Measurements from ENCODE around the gene MEGF11. TPM values are rescaled to one million over a fixed set of nuclear protein-coding genes. Genes with fewer than 3 reads are reported as not detected.

MEGF11 gene
- total RNA-seq, 1 donor from 2014 or later: 0.06 TPM

GRCh38 chr15:65982627-65983322 is 270.8 kb downstream of the MEGF11 start:
- TF ChIP-seq CTCF (IDR thresholded peaks at IDR 0.05) (no peak), EZH2 (IDR thresholded peaks at IDR 0.05) (no peak), EZH2phosphoT487 (IDR thresholded peaks at IDR 0.05) (no peak)
- Mint-ChIP-seq H3K27ac (no peak overlapping the region), H3K36me3 (no peaks in the 10 kb centered on the region), H3K27me3 (ENCODE audit: insufficient read depth, low read depth) (peaks cover 36% of the 10 kb centered on the region), H3K4me1 (peaks cover 20% of the 10 kb centered on the region), H3K4me3 (peak overlapping the region; percentile 1), H3K9me3 (no peaks in the 10 kb centered on the region)
- Histone ChIP-seq H3K4me3 (peak overlapping the region; percentile 71), H3K27ac (no peak overlapping the region), H3K36me3 (no peaks in the 10 kb centered on the region), H3K4me1 (peaks cover 7% of the 10 kb centered on the region), H2AFZ (replicated peaks) (peak overlapping the region; percentile 76), H3K79me2 (ENCODE audit: low read depth) (no peaks in the 10 kb centered on the region), H3K9ac (no peak overlapping the region), H3K9me3 (ENCODE audit: low read depth) (no peaks in the 10 kb centered on the region), H3K27me3 (peaks cover 13% of the 10 kb centered on the region), H3F3A (ENCODE audit: low read depth) (peaks cover 11% of the 10 kb centered on the region), H4K20me1 (ENCODE audit: low read depth) (no peaks in the 10 kb centered on the region), H3K4me2 (peak overlapping the region; percentile 86)
- DNase-seq (ENCODE audit: low spot score): peak; percentile 25

DNA sequence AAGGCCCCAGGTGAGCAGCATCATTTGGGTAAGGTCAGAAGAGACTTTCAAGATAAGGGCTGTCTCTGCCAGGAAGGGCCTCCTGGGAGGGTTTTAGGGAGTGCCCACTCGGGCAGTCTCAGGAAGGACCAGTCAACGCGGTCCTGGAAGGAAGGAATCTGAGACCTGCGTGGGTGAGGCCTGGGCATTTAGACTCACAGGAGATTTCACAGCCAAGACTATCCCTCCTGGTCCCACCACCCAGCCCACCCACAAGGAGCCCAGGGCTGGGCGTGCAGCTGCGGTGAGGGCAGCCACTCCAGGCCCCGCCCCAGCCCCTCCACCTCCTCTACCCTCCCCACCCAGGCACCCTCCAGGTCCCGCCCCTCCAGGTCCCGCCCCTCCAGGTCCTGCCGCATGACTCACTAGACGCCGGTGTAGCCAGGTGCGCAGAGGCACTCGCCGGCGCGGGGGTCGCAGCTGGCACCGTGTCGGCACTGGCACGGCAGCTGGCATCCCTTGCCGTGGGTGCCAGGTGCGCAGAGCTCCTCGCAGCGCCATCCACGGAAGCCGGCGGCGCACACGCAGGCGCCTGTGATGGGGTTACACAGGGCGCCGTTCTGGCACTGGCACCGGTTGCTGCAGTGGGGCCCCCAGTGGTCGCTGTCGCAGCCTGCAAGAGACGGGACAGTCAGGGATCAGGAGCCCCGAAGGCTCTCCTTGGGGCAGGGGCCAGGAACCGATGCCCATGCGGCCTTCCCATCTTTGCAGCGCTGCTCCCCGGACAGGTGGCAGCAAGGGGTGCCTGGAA is 271.5 kb downstream of the MEGF11 start:
- H4K20me1 ChIP-seq (ENCODE audit: low read depth): no peaks in the 10 kb centered on the region
- Mint-ChIP-seq H3K27ac (no peak overlapping the region), H3K27me3 (ENCODE audit: insufficient read depth, low read depth) (peaks cover 34% of the 10 kb centered on the region), H3K9me3 (no peaks in the 10 kb centered on the region), H3K36me3 (no peaks in the 10 kb centered on the region), H3K4me3 (peak overlapping the region; percentile 70), H3K4me1 (peaks cover 20% of the 10 kb centered on the region)
- H3K27ac ChIP-seq: no peak overlapping the region
- H3K79me2 ChIP-seq (ENCODE audit: low read depth): no peaks in the 10 kb centered on the region
- peaks cover 7% of the 10 kb centered on the region for H3K4me1 ChIP-seq
- peaks cover 13% of the 10 kb centered on the region for H3K27me3 ChIP-seq
- H3K9ac ChIP-seq: no peak overlapping the region
- no peak for TF ChIP-seq EZH2 (IDR thresholded peaks at IDR 0.05)
- peak; percentile 66 for TF ChIP-seq CTCF (IDR thresholded peaks at IDR 0.05)
- TF ChIP-seq EZH2phosphoT487 (IDR thresholded peaks at IDR 0.05): no peak
- DNase-seq (ENCODE audit: low spot score): peak; percentile 83
- peak overlapping the region; percentile 76 for H2AFZ ChIP-seq (replicated peaks)
- H3K4me3 ChIP-seq: peak overlapping the region; percentile 71
- H3F3A ChIP-seq (ENCODE audit: low read depth): peaks cover 11% of the 10 kb centered on the region
- no peaks in the 10 kb centered on the region for H3K9me3 ChIP-seq (ENCODE audit: low read depth)
- H3K4me2 ChIP-seq: peak overlapping the region; percentile 86
- no peaks in the 10 kb centered on the region for H3K36me3 ChIP-seq

- H3F3A ChIP-seq (ENCODE audit: low read depth): peaks cover 11% of the 10 kb centered on the region
- peak; percentile 82 for DNase-seq (ENCODE audit: low spot score)
- H4K20me1 ChIP-seq (ENCODE audit: low read depth): no peaks in the 10 kb centered on the region
- H3K27me3 Mint-ChIP-seq (ENCODE audit: insufficient read depth, low read depth): peaks cover 34% of the 10 kb centered on the region
- peaks cover 20% of the 10 kb centered on the region for H3K4me1 Mint-ChIP-seq
- no peaks in the 10 kb centered on the region for H3K9me3 Mint-ChIP-seq
- no peak overlapping the region for H3K27ac ChIP-seq
- H3K27me3 ChIP-seq: peaks cover 13% of the 10 kb centered on the region
- peak overlapping the region; percentile 48 for H3K4me3 Mint-ChIP-seq
- H3K27ac Mint-ChIP-seq: no peak overlapping the region
- H2AFZ ChIP-seq (replicated peaks): no peak overlapping the region
- no peak overlapping the region for H3K9ac ChIP-seq
- H3K4me3 ChIP-seq: no peak overlapping the region
- no peaks in the 10 kb centered on the region for H3K79me2 ChIP-seq (ENCODE audit: low read depth)
- peaks cover 7% of the 10 kb centered on the region for H3K4me1 ChIP-seq
- H3K36me3 ChIP-seq: no peaks in the 10 kb centered on the region
- TF ChIP-seq EZH2 (IDR thresholded peaks at IDR 0.05): no peak
- TF ChIP-seq CTCF (IDR thresholded peaks at IDR 0.05): peak; percentile 74
- no peak for TF ChIP-seq EZH2phosphoT487 (IDR thresholded peaks at IDR 0.05)
- H3K36me3 Mint-ChIP-seq: no peaks in the 10 kb centered on the region
- no peaks in the 10 kb centered on the region for H3K9me3 ChIP-seq (ENCODE audit: low read depth)
- no peak overlapping the region for H3K4me2 ChIP-seq
These were observed 272.6 kb downstream of the MEGF11 start for GRCh38 chr15:65980824-65981456.

Data from neural progenitor cell (in vitro differentiated cells).